Glomerular visceral epithelial cell (primary cell): Measurements from ENCODE around the gene ZDHHC3.

Source experiments
- DNase-seq: peaks from one replicate; pipeline ENCODE4 v3.0.0-alpha.2; 2016; ENCODE audit errors: extremely low spot score

Gene ZDHHC3

GRCh38 chr3:44893097-44893496 lies 82.9 kb downstream of the ZDHHC3 start:
- peak; percentile 77 for DNase-seq

- DNase-seq: no peak
Observed at GRCh38 chr3:44892689-44893088, 83.3 kb downstream of the ZDHHC3 start.

DNA sequence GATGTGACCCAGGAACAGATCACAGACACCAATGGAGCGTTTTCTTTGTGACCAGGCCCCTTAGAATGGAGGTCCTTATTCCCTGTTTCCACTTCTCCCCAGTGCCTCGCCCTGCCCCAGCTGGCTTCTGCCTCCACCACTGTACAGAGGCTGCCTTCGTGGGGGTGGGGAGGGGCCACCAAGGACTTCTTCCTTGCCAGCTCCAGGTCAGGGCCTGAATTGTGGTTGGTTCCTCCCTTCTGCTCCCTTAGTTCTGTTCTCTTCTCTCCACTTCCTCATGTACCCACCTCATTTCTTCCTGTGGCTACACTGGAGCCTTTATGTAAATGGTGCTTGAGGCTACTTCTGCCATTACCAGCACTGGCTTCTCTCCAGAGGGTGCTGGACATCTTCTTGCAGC lies 85.1 kb downstream of the ZDHHC3 start:
- no peak for DNase-seq

GRCh38 chr3:44890258-44890657 lies 85.7 kb downstream of the ZDHHC3 start:
- no peak for DNase-seq

DNA sequence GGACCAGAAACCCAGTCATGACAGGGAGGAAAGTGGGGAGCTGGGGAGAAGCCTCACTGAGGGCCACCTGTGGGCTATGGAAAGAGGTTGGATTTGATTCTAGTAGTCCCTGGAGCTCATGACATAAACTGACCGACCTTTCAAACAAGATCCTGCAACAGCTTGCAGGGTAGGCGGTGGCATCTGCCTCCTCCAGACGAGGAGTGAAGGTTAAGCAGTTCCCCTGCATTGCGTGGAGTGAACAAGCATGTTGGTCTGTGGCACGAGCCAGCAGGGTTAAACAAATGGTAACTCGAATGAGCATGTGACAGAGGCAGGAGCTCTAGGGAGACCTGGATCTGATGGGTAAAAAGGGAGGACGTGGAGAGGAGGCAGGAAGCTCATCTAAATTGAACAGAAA lies 88.9 kb downstream of the ZDHHC3 start:
- no peak for DNase-seq

DNA sequence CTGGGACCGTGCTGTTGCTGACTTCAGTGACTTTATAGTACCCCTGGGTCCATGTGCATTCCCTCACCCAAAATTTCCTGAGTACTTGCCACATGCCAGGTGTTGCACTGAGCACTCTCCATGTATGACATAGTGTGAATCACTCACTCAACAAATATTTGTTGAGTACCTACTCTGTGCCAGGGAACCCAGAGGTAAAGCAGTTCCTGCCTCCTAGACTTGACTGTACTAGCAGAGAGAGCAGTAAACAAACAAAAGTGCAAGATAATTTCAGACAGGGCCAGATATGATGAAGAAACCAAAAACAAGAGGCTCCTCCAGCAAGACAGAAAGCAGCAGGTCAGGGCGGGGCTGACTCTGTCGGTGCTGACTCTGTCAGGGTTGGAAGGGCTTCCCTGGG lies 89.4 kb downstream of the ZDHHC3 start:
- DNase-seq: peak; percentile 15

GRCh38 chr3:44885618-44886017 lies 90.4 kb downstream of the ZDHHC3 start:
- DNase-seq: peak; percentile 96

- peak; percentile 97 for DNase-seq
Observed at GRCh38 chr3:44883999-44884431, 92.0 kb downstream of the ZDHHC3 start.

GRCh38 chr3:44883213-44883955 lies 92.6 kb downstream of the ZDHHC3 start:
- no peak for DNase-seq

DNA sequence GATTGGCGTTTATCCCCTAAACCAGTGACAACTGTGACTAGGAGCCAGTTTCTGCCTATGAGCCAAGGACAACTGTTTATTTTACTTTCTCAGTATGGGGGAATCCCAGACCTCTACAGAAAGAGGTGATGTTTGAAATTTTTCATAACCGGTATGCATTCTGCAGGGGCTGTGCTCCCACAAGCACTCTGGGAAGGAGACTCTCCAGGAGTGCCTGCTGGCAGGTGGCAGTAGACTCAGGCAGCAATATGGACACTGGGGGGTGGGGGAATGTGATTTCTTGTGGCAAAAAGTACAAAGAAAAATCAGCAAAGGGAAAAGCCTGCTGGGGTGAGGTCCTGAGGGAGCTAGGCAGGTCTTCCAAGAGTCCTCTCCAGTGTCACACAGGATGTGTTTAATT lies 95.7 kb downstream of the ZDHHC3 start:
- no peak for DNase-seq

DNA sequence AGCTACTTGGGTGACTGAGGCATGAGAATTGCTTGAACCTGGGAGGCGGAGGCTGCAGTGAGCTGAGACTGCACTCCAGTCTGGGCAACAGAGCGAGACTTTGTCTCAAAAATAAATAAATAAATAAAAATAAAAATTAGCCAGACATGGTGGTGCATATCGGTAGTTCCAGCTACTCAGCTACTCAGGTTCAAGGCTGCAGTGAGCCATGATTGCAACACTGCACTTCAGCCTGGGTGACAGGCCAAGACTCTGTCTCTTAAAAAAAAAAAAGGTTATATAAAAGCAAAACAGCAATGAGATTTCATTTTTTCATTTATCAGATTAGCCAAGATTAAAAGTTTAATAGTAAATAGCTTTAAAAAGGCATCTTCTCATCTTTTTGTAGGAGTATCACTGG lies 98.6 kb downstream of the ZDHHC3 start:
- DNase-seq: no peak

- DNase-seq: no peak
Observed at GRCh38 chr3:44875596-44875995, 100.4 kb downstream of the ZDHHC3 start.
